HG03097 (cell line): ENCODE results near the gene TWF2.

ENCODE experiments used
- ATAC-seq: cut with Tn5 transposase; IDR thresholded peaks from one replicate; pipeline ENCODE4 v1.9.1; 2021; ENCODE audit not compliant: unreplicated experiment, low FRiP score

Gene TWF2

GRCh38 chr3:52259035-52259434 lies 20.1 kb upstream of the TWF2 start:
- no peak for ATAC-seq

GRCh38 chr3:52257911-52258310 lies 19.0 kb upstream of the TWF2 start:
- no peak for ATAC-seq

GRCh38 chr3:52256622-52257021 lies 17.7 kb upstream of the TWF2 start:
- ATAC-seq = no peak

- ATAC-seq = no peak
Observed at GRCh38 chr3:52256159-52256558, 17.2 kb upstream of the TWF2 start.

GRCh38 chr3:52254608-52255007 lies 15.7 kb upstream of the TWF2 start:
- no peak for ATAC-seq

GRCh38 chr3:52253314-52254304 lies 14.7 kb upstream of the TWF2 start:
- ATAC-seq = peak; percentile 77

GRCh38 chr3:52250122-52250521 lies 11.2 kb upstream of the TWF2 start:
- ATAC-seq = no peak

GRCh38 chr3:52249683-52250082 lies 10.7 kb upstream of the TWF2 start:
- no peak for ATAC-seq

- no peak for ATAC-seq
Observed at GRCh38 chr3:52248816-52249547, 10.0 kb upstream of the TWF2 start.

GRCh38 chr3:52248165-52248541 lies 9.2 kb upstream of the TWF2 start:
- no peak for ATAC-seq

- no peak for ATAC-seq
Observed at GRCh38 chr3:52247409-52248164, 8.6 kb upstream of the TWF2 start.

GRCh38 chr3:52246728-52247408 lies 7.9 kb upstream of the TWF2 start:
- ATAC-seq = no peak

GRCh38 chr3:52246264-52246620 lies 7.3 kb upstream of the TWF2 start:
- no peak for ATAC-seq

- ATAC-seq = peak; percentile 31
Observed at GRCh38 chr3:52245322-52246263, 6.6 kb upstream of the TWF2 start, which contains the start of gene PPM1M. TSS of gene PPM1M (plus strand) at chr3:52245759. CDS start at chr3:52245825, 66 bp downstream.

GRCh38 chr3:52243791-52244628 lies 5.1 kb upstream of the TWF2 start:
- no peak for ATAC-seq

GRCh38 chr3:52242039-52242438 lies 3.1 kb upstream of the TWF2 start:
- no peak for ATAC-seq

- ATAC-seq = no peak
Observed at GRCh38 chr3:52240886-52241370, 2.0 kb upstream of the TWF2 start.
